Psoas muscle (tissue), 8 donors: ENCODE data around the gene IZUMO1. TPM values are rescaled to one million over a fixed set of nuclear protein-coding genes. Genes with fewer than 3 reads are reported as not detected.
A peak's percentile ranks its signal among the peaks of the same experiment; 100 is the strongest.

ENCODE experiments used
- ATAC-seq, 4 donors: fragments of 200-7000 bp; cut with Tn5 transposase; one replicate each; pipeline ENCODE4 v1.9.1; 2020; ENCODE audit warnings: moderate library complexity in 3 of 4, mild to moderate bottlenecking in 2 of 4
- DNase-seq, 2 donors: peaks; one replicate each; pipeline ENCODE4 v3.0.0-alpha.2; 2020
- H3K27ac ChIP-seq: fragments of 200-600 bp; one replicate; pipeline ENCODE4 v1.8.0; 2022
- H3K27me3 ChIP-seq, 3 donors: fragments of 200-600 bp in 1 of 3; one replicate each; pipeline versions ENCODE4 v1.6.1 to v1.8.0; 2013 to 2022; ENCODE audit warnings: low read length in 2 of 3, mild to moderate bottlenecking in 2 of 3, moderate library complexity in 1 of 3; ENCODE audit not compliant: insufficient read depth in 3 of 3
- H3K36me3 ChIP-seq, 2 donors: fragments of 200-600 bp in 1 of 2; one replicate each; pipeline versions ENCODE4 v1.6.1 to v1.8.0; 2013 to 2022; ENCODE audit warnings: low read depth in 1 of 2, mild to moderate bottlenecking in 1 of 2, moderate library complexity in 1 of 2; ENCODE audit not compliant: insufficient read depth in 1 of 2
- H3K4me1 ChIP-seq: fragments of 200-600 bp; one replicate; pipeline ENCODE4 v1.8.0; 2022
- H3K4me3 ChIP-seq: fragments of 200-600 bp; one replicate; pipeline ENCODE4 v1.8.0; 2022; ENCODE audit warnings: mild to moderate bottlenecking
- H3K9me3 ChIP-seq: fragments of 200-600 bp; one replicate; pipeline ENCODE4 v1.8.0; 2022
- CTCF ChIP-seq: fragments of 200-600 bp; IDR thresholded peaks from one replicate; pipeline ENCODE4 v1.8.0; 2022; ENCODE audit warnings: antibody characterized with exemption
- WGBS, 3 donors: extraction: QIAGEN DNeasy Blood & Tissue Kit; methylation state at CpG; one replicate each; pipeline versions ENCODE4 v1.1.6 to v1.1.7; 2013; 5-methylcytosine and 5-hydroxymethylcytosine counted together
- intact Hi-C, 2 donors: fragments of 100-400 bp; cut with DNase I; formaldehyde crosslinking; loops; one replicate each; pipeline versions ENCODE4 v1.11.0 to v1.14.2; 2022
- long read RNA-seq, 2 donors: library from polyadenylated mRNA; unstranded; transcript quantifications; one replicate each; pipeline ENCODE4 v2.0.0, GENCODE V29; 2021
- polyA plus RNA-seq, 3 donors: library from polyadenylated mRNA; stranded (reverse); fragments of 200-250 nt; gene quantifications; one replicate each; pipeline ENCODE4 v1.2.3, GENCODE V29; 2013
- total RNA-seq, 4 donors: library from RNA; stranded (reverse); fragmentation: NEBNext Ultra II Directional in 2 of 4; extraction: Animal tissue kit (Norgen Biotek cat#: 25700) in 2 of 4; gene quantifications; one replicate each; pipeline versions ENCODE4 v1.2.1 to v1.2.4, GENCODE V29; 2021 to 2023
- donor health status: healthy with polysubstance abuse.
- donor health status: DM: no; HTN: no; CAD: no; lungs with moderate emphysema.
- donor health status: Bipolar disorder and iron deficiency.
- donor health status: healthy.
- donor health status: DM: yes; HTN: yes; CAD: no.
- donor health status: DM: no; HTN: no; CAD: no.
- donor health status: DM: no; HTN: no; CAD: no.
- donor health status: DM: yes; HTN: yes; CAD: no.

The IZUMO1 gene
- under 1 TPM in 3 of 4 donors, not detected in 1; 0.26 to 0.76 (median 0.36) TPM for total RNA-seq
- polyA plus RNA-seq, result under 1 TPM in 2 of 3 donors, not detected in 1; 0.18 to 0.66 TPM
- long read RNA-seq, donor 1, result 0 reads
- long read RNA-seq, donor 2, result 0 reads

- intact Hi-C loops, result no loop called here
- H3K27me3 ChIP-seq, result no peaks in the 10 kb centered on the region
- no peaks in the 10 kb centered on the region for H3K9me3 ChIP-seq
- no peaks in the 10 kb centered on the region for H3K36me3 ChIP-seq
- ATAC-seq (peak; percentile 80 to 91 (median 85)), DNase-seq (peak; percentile 77 to 87)
- H3K4me3 ChIP-seq, result peak within 1 kb of the TSS; percentile 62
- H3K27ac ChIP-seq, result peak within 1 kb of the TSS; percentile 71
- TF ChIP-seq CTCF, result no peak
- no peaks in the 10 kb centered on the region for H3K4me1 ChIP-seq
- 9 to 15% (median 11%) methylated on average over 31 of the region's 31 CpGs for WGBS, 3 donors
Observed at GRCh38 chr19:48746738-48747575, at the start of gene IZUMO1. Gene IZUMO1, minus strand, starts transcription at chr19:48746909. Its CDS starts 1,050 bp downstream, at chr19:48745859.

GRCh38 chr19:48795685-48796070 lies 49.0 kb upstream of the IZUMO1 start:
- ATAC-seq, result peak; percentile 16 to 39 (median 32)
- peak; percentile 63 to 80 for DNase-seq
- Histone ChIP-seq H3K27me3 (no peaks in the 10 kb centered on the region), H3K4me1 (peaks cover 7% of the 10 kb centered on the region), H3K4me3 (no peak overlapping the region), H3K9me3 (no peaks in the 10 kb centered on the region), H3K36me3 (peaks cover 0 to 19% of the 10 kb centered on the region in 2 donors), H3K27ac (peak overlapping the region; percentile 84)
- intact Hi-C loops, result loop anchor here (1.0 to 2.0 kb wide), 2 partner anchors 40 to 41 kb away; partner anchors contain the start of gene HSD17B14 (in 1 of the 2)
- WGBS, 3 donors, result 7 to 32% (median 20%) methylated on average over 2 of the region's 2 CpGs
- no peak for TF ChIP-seq CTCF

GRCh38 chr19:48795055-48795684 lies 48.5 kb upstream of the IZUMO1 start:
- peaks cover 0 to 19% of the 10 kb centered on the region in 2 donors for H3K36me3 ChIP-seq
- H3K27ac ChIP-seq, result peak overlapping the region; percentile 84
- DNase-seq, result peak; percentile 90 to 95
- H3K27me3 ChIP-seq, result no peaks in the 10 kb centered on the region
- peak; percentile 97 for ATAC-seq
- intact Hi-C loops, result loop anchor here (1.0 to 2.0 kb wide), 2 partner anchors 40 to 42 kb away; partner anchors contain the start of gene HSD17B14 (in 1 of the 2)
- peak; percentile 98 for TF ChIP-seq CTCF
- H3K4me1 ChIP-seq, result peaks cover 7% of the 10 kb centered on the region
- peak overlapping the region; percentile 70 for H3K4me3 ChIP-seq
- no peaks in the 10 kb centered on the region for H3K9me3 ChIP-seq
- WGBS, 3 donors, result 1 to 3% (median 1%) methylated on average over 38 of the region's 38 CpGs

- no peak for ATAC-seq
- Histone ChIP-seq H3K27me3 (no peaks in the 10 kb centered on the region), H3K36me3 (peaks cover 0 to 12% of the 10 kb centered on the region in 2 donors), H3K4me3 (no peak overlapping the region), H3K27ac (peak overlapping the region; percentile 84), H3K4me1 (peaks cover 7% of the 10 kb centered on the region), H3K9me3 (no peaks in the 10 kb centered on the region)
- intact Hi-C loops, result loop anchor here in 1 of 2 donors (2.0 kb wide), 1 partner anchor 43 kb away; the partner anchor contains the start of gene HSD17B14
- DNase-seq, result no peak
- no peak for TF ChIP-seq CTCF
- 75 to 87% (median 76%) methylated on average over 6 of the region's 6 CpGs for WGBS, 3 donors
Observed at GRCh38 chr19:48794291-48794690, 47.6 kb upstream of the IZUMO1 start.
